ENCODE data around the gene ZNF695.

Gene ZNF695

GRCh38 chr1:246959944-246960693, 47.7 kb downstream of the ZNF695 start:
- peak overlapping the region; percentile 10 for H3K4me3 ChIP-seq
- DNase-seq (ENCODE audit: low spot score): no peak
- H3K27ac ChIP-seq: peak overlapping the region in 1 of 2 donors; percentile 67
- no peak for TF ChIP-seq CTCF (IDR thresholded peaks at IDR 0.05)

GRCh38 chr1:246954126-246954525, 53.7 kb downstream of the ZNF695 start:
- Histone ChIP-seq H3K4me3 (no peak overlapping the region), H3K27ac (peak overlapping the region; percentile 7 to 40)
- no peak for TF ChIP-seq CTCF (IDR thresholded peaks at IDR 0.05)
- no peak for DNase-seq (ENCODE audit: low spot score)

- no peak overlapping the region for H3K27ac ChIP-seq
- no peak overlapping the region for H3K4me3 ChIP-seq
- DNase-seq (ENCODE audit: low spot score): no peak
- no peak for TF ChIP-seq CTCF (IDR thresholded peaks at IDR 0.05)
Measured at GRCh38 chr1:246951413-246951812, 56.4 kb downstream of the ZNF695 start.

- H3K27ac ChIP-seq: peak overlapping the region in 1 of 2 donors; percentile 61
- DNase-seq (ENCODE audit: low spot score): no peak
- no peak overlapping the region for H3K4me3 ChIP-seq
- no peak for TF ChIP-seq CTCF (IDR thresholded peaks at IDR 0.05)
Measured at GRCh38 chr1:246949956-246950355, 57.9 kb downstream of the ZNF695 start.

GRCh38 chr1:246947255-246947654, 60.6 kb downstream of the ZNF695 start:
- peak; percentile 85 for DNase-seq (ENCODE audit: low spot score)
- no peak overlapping the region for H3K4me3 ChIP-seq
- peak overlapping the region; percentile 76 to 88 for H3K27ac ChIP-seq
- no peak for TF ChIP-seq CTCF (IDR thresholded peaks at IDR 0.05)

GRCh38 chr1:246946366-246946765, 61.5 kb downstream of the ZNF695 start:
- peak overlapping the region; percentile 76 to 88 for H3K27ac ChIP-seq
- TF ChIP-seq CTCF (IDR thresholded peaks at IDR 0.05): no peak
- no peak overlapping the region for H3K4me3 ChIP-seq
- peak; percentile 56 for DNase-seq (ENCODE audit: low spot score)

Data from coronary artery (tissue), 2 donors.